K562 (cell line): Measurements from ENCODE around the gene ENTPD5. TPM values are rescaled to one million over a fixed set of nuclear protein-coding genes. Genes with fewer than 3 reads are reported as not detected.
"Not testable (repeated sequence)": the region's sequence is repeated elsewhere in the genome, so short reads cannot be mapped to it uniquely, and the experiment has no call there.

Experiments used
- ATAC-seq: fragments of 200-7000 bp; cut with Tn5 transposase; 3 replicates; pipeline ENCODE4 v1.9.1; 2020; ENCODE audit warnings: moderate library complexity
- BruUV-seq: library from RNA; stranded (reverse); fragments of 400-500 nt; replicated peaks from 2 replicates; lab custom pipeline; 2021; lab: Mats Ljungman, UMichigan
- CTCF ChIA-PET: fragments of 300-600 bp; formaldehyde crosslinking; extraction: SDS; loops from one replicate; lab custom pipeline; 2021; ENCODE audit warnings: low intra/inter-chr PET ratio; lab: Yijun Ruan, JAX
- POLR2A ChIA-PET: fragments of 300-600, 350-650 bp; sonication (Branson Sonifier 250); formaldehyde crosslinking; extraction: SDS; loops from one replicate; lab custom pipeline; 2021; ENCODE audit warnings: antibody characterized with exemption, inconsistent platforms; lab: Yijun Ruan, JAX
- DNase-seq, 4 experiments: peaks; one replicate each; pipeline versions ENCODE4 v3.0.0 to v3.0.0-alpha.2; 2011 to 2018; ENCODE audit warnings: low spot score in 3 of 4, mixed read lengths in 3 of 4; ENCODE audit errors: extremely low read depth in 1 of 4
- FAIRE-seq: peaks from 2 replicates; lab custom pipeline; 2011; peaks lifted over from hg19 to GRCh38; lab: Jason Lieb, UNC
- H2AFZ ChIP-seq: 2 replicates; pipeline ENCODE4 v1.6.0; 2011; ENCODE audit warnings: low read depth, low read length, control low read depth, inconsistent platforms
- H3K27ac ChIP-seq: fragments of 200-600 bp; 3 replicates; pipeline ENCODE4 v1.8.0; 2011; ENCODE audit warnings: low read depth, mild to moderate bottlenecking, control low read depth, inconsistent platforms, low read length, moderate library complexity, mixed read lengths; ENCODE audit errors: extremely low read depth
- H3K27me3 ChIP-seq, 2 experiments: fragments of 300-600 bp in 1 of 2; 2 replicates in 1 of 2; 3 replicates in 1 of 2; pipeline versions ENCODE4 v1.6.0 to v1.8.0; 2011; ENCODE audit warnings: inconsistent platforms in 2 of 2, low read length in 2 of 2, mild to moderate bottlenecking in 1 of 2, mixed read lengths in 1 of 2, moderate library complexity in 1 of 2; ENCODE audit not compliant: control insufficient read depth in 2 of 2, insufficient read depth in 2 of 2
- H3K36me3 ChIP-seq: fragments of 300-600 bp; 3 replicates; pipeline ENCODE4 v1.8.0; 2011; ENCODE audit warnings: mild to moderate bottlenecking, low read length, inconsistent platforms; ENCODE audit not compliant: control insufficient read depth, insufficient read depth
- H3K4me1 ChIP-seq, 2 experiments: fragments of 200-600 bp in 1 of 2; replicated peaks in 1 of 2; 2 replicates in 1 of 2; 3 replicates in 1 of 2; pipeline versions ENCODE4 v1.5.1 to v1.8.0; 2011; ENCODE audit warnings: inconsistent platforms in 2 of 2, low read length in 2 of 2, mild to moderate bottlenecking in 1 of 2, mixed read lengths in 1 of 2, moderate library complexity in 1 of 2; ENCODE audit not compliant: control insufficient read depth in 2 of 2, insufficient read depth in 2 of 2
- H3K4me2 ChIP-seq: 2 replicates; pipeline ENCODE4 v1.6.1; 2011; ENCODE audit warnings: low read length, control low read depth, inconsistent platforms, mixed read lengths; ENCODE audit not compliant: insufficient read depth
- H3K4me3 ChIP-seq: fragments of 200-600 bp; sonication (generic), shearing (Covaris generic); 2 replicates; pipeline ENCODE4 v1.5.1; 2016; ENCODE audit warnings: control low read depth, inconsistent platforms
- H3K79me2 ChIP-seq: fragments of 200-600 bp; 3 replicates; pipeline ENCODE4 v1.8.0; 2011; ENCODE audit warnings: low read length, inconsistent platforms; ENCODE audit not compliant: control insufficient read depth, insufficient read depth
- H3K9ac ChIP-seq, 2 experiments: 2 replicates each; pipeline versions ENCODE4 v1.6.0 to v1.6.1; 2011; ENCODE audit warnings: low read depth in 2 of 2, low read length in 2 of 2, control low read depth in 1 of 2, inconsistent platforms in 1 of 2, mild to moderate bottlenecking in 1 of 2, mixed read lengths in 1 of 2; ENCODE audit not compliant: insufficient read depth in 1 of 2
- H3K9me1 ChIP-seq: one replicate; pipeline ENCODE4 v1.6.0; 2011; ENCODE audit warnings: inconsistent platforms, mild to moderate bottlenecking, low read length, moderate library complexity; ENCODE audit not compliant: control insufficient read depth, insufficient read depth
- H3K9me3 ChIP-seq: replicated peaks from 2 replicates; pipeline ENCODE4 v1.5.1; 2011; ENCODE audit warnings: low read depth, low read length, inconsistent platforms; ENCODE audit not compliant: control insufficient read depth, insufficient read depth
- H4K20me1 ChIP-seq: replicated peaks from 2 replicates; pipeline ENCODE4 v1.6.1; 2011; ENCODE audit warnings: low read length, inconsistent platforms, mixed read lengths; ENCODE audit not compliant: control insufficient read depth, insufficient read depth
- ZBTB33 ChIP-seq: sonication (generic); formaldehyde crosslinking; IDR thresholded peaks from 2 replicates; pipeline ENCODE4 v1.8.1; 2023; ENCODE audit warnings: mild to moderate bottlenecking, missing genetic modification reagents
- ZFP1 ChIP-seq: fragments of 450-650 bp; formaldehyde crosslinking; IDR thresholded peaks from 2 replicates; pipeline ENCODE4 v1.4.0; 2020; ENCODE audit warnings: mild to moderate bottlenecking, mixed read lengths
- ZNF311 ChIP-seq: fragments of 250-450 bp; sonication (Bioruptor Pico); IDR thresholded peaks from 2 replicates; pipeline ENCODE4 v1.4.0; 2020; ENCODE audit warnings: mild to moderate bottlenecking, moderate library complexity
- WGBS: fragments of 100-300 bp; shearing (Covaris generic); methylation state at CpG from one replicate; pipeline ENCODE4 v1.1.6; 2016; ENCODE audit warnings: low coverage, mixed read lengths; ENCODE audit not compliant: insufficient coverage; ENCODE audit errors: missing lambda C conversion rate; 5-methylcytosine and 5-hydroxymethylcytosine counted together
- in situ Hi-C: fragments of 300-500 bp; cut with MboI; formaldehyde crosslinking; loops from 4 replicates; pipeline ENCODE4 v1.15.0; 2018; ENCODE audit warnings: inconsistent platforms, mixed read lengths
- intact Hi-C: fragments of 100-400 bp; cut with micrococcal nuclease; formaldehyde crosslinking; loops from 2 replicates; pipeline ENCODE4 v1.14.2; 2022
- polyA plus RNA-seq, 8 experiments: library from polyadenylated mRNA; depleted of rRNA in 4 of 8; stranded (reverse) in 5 of 8; unstranded in 3 of 8; fragments of >200 nt; fragmentation: Nextera tagmentation in 2 of 8; fragmentation: Illumina TruSeq in 1 of 8; extraction: Ambion mirVana in 2 of 8; extraction: Trizol in 1 of 8; gene quantifications; 2 replicates each; pipeline versions ENCODE4 v1.2.1 to v1.2.3, GENCODE V29; 2011 to 2014; ENCODE audit warnings: inconsistent platforms in 1 of 8, missing spikeins in 1 of 8
- total RNA-seq, 7 experiments: library from RNA; depleted of rRNA in 6 of 7; stranded (reverse); fragments of >200 nt in 6 of 7; fragmentation: Illumina TruSeq in 2 of 7; extraction: Trizol in 2 of 7; gene quantifications; 2 replicates each; pipeline versions ENCODE4 v1.2.1 to v1.2.3, GENCODE V29; 2011 to 2021; ENCODE audit warnings: low replicate concordance in 1 of 7

The ENTPD5 gene
- total and polyA plus RNA-seq, 9 of the 15 experiments (the other 6 are each of a cell fraction or from before 2014, with no cell fraction given): 2.7 to 15.3 (median 10.3) TPM

DNA sequence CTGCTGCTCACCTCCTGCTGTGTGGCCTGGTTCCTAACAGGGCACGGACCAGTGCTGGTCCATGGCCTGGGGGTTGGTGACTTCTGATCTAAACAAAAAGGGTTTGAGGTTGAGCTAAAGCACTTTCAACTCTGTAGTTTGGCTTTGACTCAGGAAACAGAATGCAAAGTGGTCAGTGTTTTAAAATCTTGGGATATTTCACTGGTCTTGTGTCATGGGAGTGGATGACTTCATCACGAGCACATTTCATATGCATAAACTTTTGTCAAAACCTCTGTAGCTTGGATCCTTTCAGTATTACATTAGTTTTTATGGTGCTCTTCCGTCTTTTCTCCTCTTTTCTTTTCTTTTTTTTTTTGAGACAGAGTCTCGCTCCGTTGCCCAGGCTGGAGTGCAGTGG, 94.8 kb downstream of the ENTPD5 start (continued):
- no peak for TF ChIP-seq ZFP1 (CRISPR knock-in tag)
- no peak for TF ChIP-seq ZBTB33 (CRISPR knock-in tag)
- no peak for TF ChIP-seq ZNF311 (CRISPR knock-in tag)

DNA sequence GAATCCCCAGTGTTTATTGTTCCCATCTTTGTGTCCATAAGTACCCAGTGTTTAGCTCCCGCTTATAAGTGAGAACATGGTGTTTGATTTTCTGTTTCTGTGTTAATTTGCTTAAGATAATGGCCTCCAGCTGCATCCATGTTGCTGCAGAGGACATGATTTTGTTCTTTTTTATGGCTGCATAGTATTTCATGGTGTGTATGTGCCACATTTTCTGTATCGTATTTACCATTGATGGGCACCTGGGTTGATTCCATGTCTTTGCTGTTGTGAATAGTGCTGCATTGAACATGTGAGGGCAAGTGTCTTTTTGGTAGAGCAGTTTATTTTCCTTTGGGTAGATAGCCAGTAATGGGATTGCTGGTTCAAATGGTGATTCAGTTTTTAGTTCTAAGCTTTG, 99.6 kb downstream of the ENTPD5 start:
- in situ Hi-C loops, ATAC-seq, H3K27ac ChIP-seq, H3K9ac ChIP-seq, FAIRE-seq, DNase-seq, H3K79me2 ChIP-seq, H3K9me1 ChIP-seq, H3K4me1 ChIP-seq, H2AFZ ChIP-seq, H3K4me2 ChIP-seq, intact Hi-C loops, CTCF ChIA-PET, H4K20me1 ChIP-seq, H3K4me3 ChIP-seq, POLR2A ChIA-PET, H3K9me3 ChIP-seq, H3K27me3 ChIP-seq, BruUV-seq: not testable (repeated sequence)
- WGBS: 97% methylated on average over 2 of the region's 2 CpGs
- H3K36me3 ChIP-seq: peaks cover 62% of the 10 kb centered on the region; the same call in 2 of the 3 replicates
